OCI-LY3 (cell line): Measurements from ENCODE around the gene GFOD1.

ENCODE experiments used
- EZH2phosphoT487 ChIP-seq: fragments of 200-600 bp; shearing (Covaris generic); IDR thresholded peaks from 2 replicates; pipeline ENCODE4 v1.6.1; 2018; ENCODE audit warnings: antibody characterized with exemption, mixed run types, low read depth
- TF ChIP-seq, protein P1 (sequence below): fragments of 200-600, 300-600 bp; sonication (generic); IDR thresholded peaks from 2 replicates; pipeline ENCODE4 v1.5.1; 2014; ENCODE audit warnings: antibody characterized with exemption, low read length, low read depth

DNA sequence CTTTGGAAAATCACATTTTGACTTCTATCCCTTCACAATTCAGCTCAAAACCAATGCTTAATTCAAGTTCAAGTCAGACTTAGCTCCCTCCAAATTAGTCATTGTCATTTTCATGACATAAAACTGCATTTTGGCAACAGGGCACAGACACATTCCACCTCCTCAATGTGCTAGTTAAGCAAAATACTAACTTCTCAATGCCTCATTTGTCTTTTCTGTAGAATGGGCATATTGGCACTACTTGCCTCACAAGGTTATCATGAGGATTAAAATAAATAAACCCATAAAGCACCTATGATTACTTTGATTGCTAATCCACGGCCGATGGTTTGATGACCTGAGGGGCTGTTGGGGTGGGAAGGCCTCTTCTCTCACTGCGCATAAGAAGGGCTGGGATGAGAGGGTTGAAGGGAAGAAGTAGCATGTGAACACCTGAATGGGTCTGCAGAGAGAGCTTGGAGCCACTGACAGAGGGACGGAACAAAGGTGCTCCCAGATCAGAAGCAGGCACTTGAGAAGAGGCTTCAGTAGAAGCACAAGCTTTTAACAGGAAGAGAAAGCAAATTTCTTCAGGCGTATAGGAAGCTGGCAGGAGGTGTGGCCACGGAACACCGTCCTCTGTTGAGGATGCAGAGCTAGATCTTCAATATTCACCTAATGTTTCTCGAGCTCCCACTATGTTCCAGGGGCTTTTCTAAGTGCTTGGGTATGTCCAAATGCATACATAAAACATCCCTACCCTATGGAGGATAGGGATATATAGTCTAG lies 147.4 kb downstream of the GFOD1 start:
- TF ChIP-seq, protein P1, sequence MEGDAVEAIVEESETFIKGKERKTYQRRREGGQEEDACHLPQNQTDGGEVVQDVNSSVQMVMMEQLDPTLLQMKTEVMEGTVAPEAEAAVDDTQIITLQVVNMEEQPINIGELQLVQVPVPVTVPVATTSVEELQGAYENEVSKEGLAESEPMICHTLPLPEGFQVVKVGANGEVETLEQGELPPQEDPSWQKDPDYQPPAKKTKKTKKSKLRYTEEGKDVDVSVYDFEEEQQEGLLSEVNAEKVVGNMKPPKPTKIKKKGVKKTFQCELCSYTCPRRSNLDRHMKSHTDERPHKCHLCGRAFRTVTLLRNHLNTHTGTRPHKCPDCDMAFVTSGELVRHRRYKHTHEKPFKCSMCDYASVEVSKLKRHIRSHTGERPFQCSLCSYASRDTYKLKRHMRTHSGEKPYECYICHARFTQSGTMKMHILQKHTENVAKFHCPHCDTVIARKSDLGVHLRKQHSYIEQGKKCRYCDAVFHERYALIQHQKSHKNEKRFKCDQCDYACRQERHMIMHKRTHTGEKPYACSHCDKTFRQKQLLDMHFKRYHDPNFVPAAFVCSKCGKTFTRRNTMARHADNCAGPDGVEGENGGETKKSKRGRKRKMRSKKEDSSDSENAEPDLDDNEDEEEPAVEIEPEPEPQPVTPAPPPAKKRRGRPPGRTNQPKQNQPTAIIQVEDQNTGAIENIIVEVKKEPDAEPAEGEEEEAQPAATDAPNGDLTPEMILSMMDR, result no peak
- no peak for TF ChIP-seq EZH2phosphoT487
